ENCODE data around the gene RAB34. TPM values are rescaled to one million over a fixed set of nuclear protein-coding genes. Genes with fewer than 3 reads are reported as not detected.

RAB34 gene
- total RNA-seq, 2 donors from 2014 or later, result 10.4 to 17.3 TPM

GRCh38 chr17:28750178-28751047 is 32.7 kb upstream of the RAB34 start:
- H3K36me3 Mint-ChIP-seq (ENCODE audit: insufficient read depth in 2 of 2), result peaks cover 0 to 8% of the 10 kb centered on the region in 2 donors
- H3K27me3 Mint-ChIP-seq (ENCODE audit: low read depth), result no peaks in the 10 kb centered on the region
- H3K4me1 Mint-ChIP-seq (ENCODE audit: low read depth), result peaks cover 51% of the 10 kb centered on the region
- ATAC-seq (replicated peaks in 1 of 2), result peak; percentile 80 to 81
- H3K4me3 Mint-ChIP-seq, result peak overlapping the region; percentile 24 to 34
- H3K27ac Mint-ChIP-seq, result peak overlapping the region; percentile 83
- no peaks in the 10 kb centered on the region for H3K9me3 Mint-ChIP-seq
- peak; percentile 90 to 94 for DNase-seq

GRCh38 chr17:28749516-28750177 is 32.0 kb upstream of the RAB34 start:
- no peak for DNase-seq
- H3K9me3 Mint-ChIP-seq, result no peaks in the 10 kb centered on the region
- peaks cover 51% of the 10 kb centered on the region for H3K4me1 Mint-ChIP-seq (ENCODE audit: low read depth)
- peak overlapping the region; percentile 24 to 34 for H3K4me3 Mint-ChIP-seq
- no peaks in the 10 kb centered on the region for H3K27me3 Mint-ChIP-seq (ENCODE audit: low read depth)
- peak overlapping the region; percentile 83 for H3K27ac Mint-ChIP-seq
- peaks cover 0 to 11% of the 10 kb centered on the region in 2 donors for H3K36me3 Mint-ChIP-seq (ENCODE audit: insufficient read depth in 2 of 2)
- ATAC-seq (replicated peaks in 1 of 2), result peak; percentile 1 to 14

GRCh38 chr17:28748852-28749515 is 31.3 kb upstream of the RAB34 start:
- Mint-ChIP-seq H3K4me1 (ENCODE audit: low read depth) (peaks cover 51% of the 10 kb centered on the region), H3K27me3 (ENCODE audit: low read depth) (no peaks in the 10 kb centered on the region), H3K4me3 (peak overlapping the region in 1 of 2 donors; percentile 27), H3K27ac (peak overlapping the region; percentile 84), H3K36me3 (ENCODE audit: insufficient read depth in 2 of 2) (peaks cover 0 to 11% of the 10 kb centered on the region in 2 donors), H3K9me3 (no peaks in the 10 kb centered on the region)
- ATAC-seq (replicated peaks in 1 of 2) (no peak), DNase-seq (no peak)

GRCh38 chr17:28747801-28748750 is 30.4 kb upstream of the RAB34 start:
- Mint-ChIP-seq H3K27ac (peak overlapping the region; percentile 84), H3K27me3 (ENCODE audit: low read depth) (no peaks in the 10 kb centered on the region), H3K36me3 (ENCODE audit: insufficient read depth in 2 of 2) (peaks cover 0 to 11% of the 10 kb centered on the region in 2 donors), H3K9me3 (no peaks in the 10 kb centered on the region), H3K4me1 (ENCODE audit: low read depth) (peaks cover 53% of the 10 kb centered on the region), H3K4me3 (peak overlapping the region; percentile 25 to 93)
- DNase-seq, result no peak
- ATAC-seq (replicated peaks in 1 of 2), result no peak

GRCh38 chr17:28747051-28747691 is 29.5 kb upstream of the RAB34 start:
- ATAC-seq (replicated peaks in 1 of 2) (no peak), DNase-seq (no peak)
- peak overlapping the region; percentile 93 for H3K4me3 Mint-ChIP-seq
- H3K4me1 Mint-ChIP-seq (ENCODE audit: low read depth), result peaks cover 61% of the 10 kb centered on the region
- H3K36me3 Mint-ChIP-seq (ENCODE audit: insufficient read depth in 2 of 2), result peaks cover 0 to 11% of the 10 kb centered on the region in 2 donors
- no peaks in the 10 kb centered on the region for H3K27me3 Mint-ChIP-seq (ENCODE audit: low read depth)
- no peaks in the 10 kb centered on the region for H3K9me3 Mint-ChIP-seq
- peak overlapping the region; percentile 28 for H3K27ac Mint-ChIP-seq

- H3K36me3 Mint-ChIP-seq (ENCODE audit: insufficient read depth in 2 of 2), result peaks cover 0 to 11% of the 10 kb centered on the region in 2 donors
- no peaks in the 10 kb centered on the region for H3K27me3 Mint-ChIP-seq (ENCODE audit: low read depth)
- peaks cover 67% of the 10 kb centered on the region for H3K4me1 Mint-ChIP-seq (ENCODE audit: low read depth)
- peak overlapping the region; percentile 93 for H3K4me3 Mint-ChIP-seq
- DNase-seq (no peak), ATAC-seq (replicated peaks in 1 of 2) (no peak)
- no peaks in the 10 kb centered on the region for H3K9me3 Mint-ChIP-seq
- peak overlapping the region; percentile 46 for H3K27ac Mint-ChIP-seq
Measured at GRCh38 chr17:28746611-28747050, 29.0 kb upstream of the RAB34 start.

GRCh38 chr17:28745786-28746411 is 28.2 kb upstream of the RAB34 start:
- peaks cover 70% of the 10 kb centered on the region for H3K4me1 Mint-ChIP-seq (ENCODE audit: low read depth)
- no peak overlapping the region for H3K27ac Mint-ChIP-seq

GRCh38 chr17:28744972-28745785 is 27.5 kb upstream of the RAB34 start:
- Mint-ChIP-seq H3K4me1 (ENCODE audit: low read depth) (peaks cover 74% of the 10 kb centered on the region), H3K36me3 (ENCODE audit: insufficient read depth in 2 of 2) (peaks cover 0 to 12% of the 10 kb centered on the region in 2 donors), H3K9me3 (no peaks in the 10 kb centered on the region), H3K27me3 (ENCODE audit: low read depth) (no peaks in the 10 kb centered on the region), H3K27ac (peak overlapping the region; percentile 91), H3K4me3 (peak overlapping the region; percentile 93)
- peak; percentile 31 to 35 for DNase-seq
- no peak for ATAC-seq (replicated peaks in 1 of 2)

More at GRCh38 chr17:28745786-28746411, 28.2 kb upstream of the RAB34 start:
- peaks cover 0 to 14% of the 10 kb centered on the region in 2 donors for H3K36me3 Mint-ChIP-seq (ENCODE audit: insufficient read depth in 2 of 2)
- H3K27me3 Mint-ChIP-seq (ENCODE audit: low read depth), result no peaks in the 10 kb centered on the region
- no peaks in the 10 kb centered on the region for H3K9me3 Mint-ChIP-seq
- H3K4me3 Mint-ChIP-seq, result peak overlapping the region; percentile 93
- no peak for ATAC-seq (replicated peaks in 1 of 2)
- DNase-seq, result no peak

GRCh38 chr17:28744104-28744971 is 26.7 kb upstream of the RAB34 start:
- Mint-ChIP-seq H3K4me1 (ENCODE audit: low read depth) (peaks cover 77% of the 10 kb centered on the region), H3K36me3 (ENCODE audit: insufficient read depth in 2 of 2) (peaks cover 3 to 17% of the 10 kb centered on the region in 2 donors), H3K4me3 (peak overlapping the region; percentile 93), H3K27me3 (ENCODE audit: low read depth) (no peaks in the 10 kb centered on the region), H3K9me3 (peaks cover 0 to 1% of the 10 kb centered on the region in 2 donors), H3K27ac (peak overlapping the region; percentile 91)
- peak; percentile 39 to 41 for ATAC-seq (replicated peaks in 1 of 2)
- peak; percentile 49 to 63 for DNase-seq

Measured in activated T-cell treated with anti-CD3 and anti-CD28 coated beads, Interleukin-2, amount 50 U/mL, for 72 hours (primary cell).